HepG2 (cell line): ENCODE results near the gene PP2D1. TPM values are rescaled to one million over a fixed set of nuclear protein-coding genes. Genes with fewer than 3 reads are reported as not detected.

Source experiments
- ATAC-seq: fragments of 200-7000 bp; cut with Tn5 transposase; 3 replicates; pipeline ENCODE4 v1.9.1; 2020; ENCODE audit warnings: mild to moderate bottlenecking, moderate library complexity
- BruUV-seq: library from RNA; stranded (reverse); fragments of 400-500 nt; replicated peaks from 2 replicates; lab custom pipeline; 2021; lab: Mats Ljungman, UMichigan
- CTCF ChIA-PET: fragments of 300-600 bp; formaldehyde crosslinking; extraction: SDS; loops from one replicate; lab custom pipeline; 2021; ENCODE audit warnings: low total read pairs, inconsistent platforms, low intra/inter-chr PET ratio; lab: Yijun Ruan, JAX
- POLR2A ChIA-PET: fragments of 350-600 bp; sonication (Branson Sonifier 250); formaldehyde crosslinking; loops from one replicate; lab custom pipeline; 2020; ENCODE audit warnings: antibody characterized with exemption, inconsistent platforms; lab: Yijun Ruan, JAX
- DNase-seq: peaks from one replicate; pipeline ENCODE4 v3.0.0-alpha.2; 2015; ENCODE audit warnings: low spot score
- FAIRE-seq: peaks from 3 replicates; lab custom pipeline; 2011; peaks lifted over from hg19 to GRCh38; lab: Jason Lieb, UNC
- H2AFZ ChIP-seq: one replicate; pipeline ENCODE4 v1.6.1; 2011; ENCODE audit warnings: low read length, inconsistent platforms
- H3K27ac ChIP-seq: fragments of 300-600 bp; 3 replicates; pipeline ENCODE4 v1.8.0; 2011; ENCODE audit warnings: mixed run types, mild to moderate bottlenecking, mixed read lengths, low read length, inconsistent platforms; ENCODE audit not compliant: insufficient read depth; ENCODE audit errors: extremely low read length
- H3K27me3 ChIP-seq, 2 experiments: fragments of 200-600 bp in 1 of 2; 2 replicates in 1 of 2; 3 replicates in 1 of 2; pipeline versions ENCODE4 v1.6.0 to v1.8.0; 2011; ENCODE audit warnings: low read length in 2 of 2, mild to moderate bottlenecking in 2 of 2, moderate library complexity in 2 of 2, inconsistent platforms in 1 of 2; ENCODE audit not compliant: insufficient read depth in 2 of 2, control insufficient read depth in 1 of 2
- H3K36me3 ChIP-seq, 2 experiments: fragments of 200-600 bp in 1 of 2; replicated peaks in 1 of 2; 2 replicates in 1 of 2; 3 replicates in 1 of 2; pipeline versions ENCODE4 v1.5.1 to v1.8.0; 2011; ENCODE audit warnings: low read length in 2 of 2, inconsistent platforms in 1 of 2; ENCODE audit not compliant: insufficient read depth in 2 of 2, control insufficient read depth in 1 of 2
- H3K4me1 ChIP-seq: 2 replicates; pipeline ENCODE4 v1.5.1; 2012; ENCODE audit warnings: low read length, inconsistent platforms; ENCODE audit not compliant: insufficient read depth
- H3K4me2 ChIP-seq: 2 replicates; pipeline ENCODE4 v1.6.0; 2011; ENCODE audit warnings: low read depth, low read length, inconsistent platforms
- H3K4me3 ChIP-seq, 3 experiments: fragments of 200-600 bp in 1 of 3; sonication (generic), shearing (Covaris generic) in 1 of 3; replicated peaks in 1 of 3; 2 replicates each; pipeline ENCODE4 v1.5.1; 2011 to 2016; ENCODE audit warnings: low read length in 3 of 3, inconsistent platforms in 2 of 3, low read depth in 2 of 3, mild to moderate bottlenecking in 2 of 3, control low read depth in 1 of 3, mixed read lengths in 1 of 3; ENCODE audit not compliant: insufficient read depth in 1 of 3
- H3K79me2 ChIP-seq: one replicate; pipeline ENCODE4 v1.6.1; 2011; ENCODE audit warnings: low read length, inconsistent platforms; ENCODE audit not compliant: insufficient read depth
- H3K9ac ChIP-seq: 2 replicates; pipeline ENCODE4 v1.6.0; 2011; ENCODE audit warnings: mild to moderate bottlenecking, low read depth, low read length, inconsistent platforms; ENCODE audit not compliant: insufficient read depth
- H3K9me3 ChIP-seq: 2 replicates; pipeline ENCODE4 v1.5.1; 2012; ENCODE audit warnings: mild to moderate bottlenecking, low read length
- H4K20me1 ChIP-seq: 2 replicates; pipeline ENCODE4 v1.6.0; 2011; ENCODE audit warnings: inconsistent platforms, mild to moderate bottlenecking, low read length, moderate library complexity; ENCODE audit not compliant: insufficient read depth
- ARID2 ChIP-seq: sonication (generic); formaldehyde crosslinking; IDR thresholded peaks from 2 replicates; pipeline ENCODE4 v1.8.1; 2022; ENCODE audit warnings: mild to moderate bottlenecking, missing genetic modification reagents, borderline replicate concordance
- EHMT2 ChIP-seq: fragments of 200-600 bp; sonication (generic); IDR thresholded peaks from 2 replicates; pipeline ENCODE4 v1.7.0; 2017; ENCODE audit warnings: antibody characterized with exemption, low read depth, low read length, borderline replicate concordance
- NFIC ChIP-seq: IDR thresholded peaks from 2 replicates; pipeline ENCODE4 v1.6.1; 2012; ENCODE audit warnings: mild to moderate bottlenecking, low read length, inconsistent platforms
- NPAS2 ChIP-seq: sonication (generic); formaldehyde crosslinking; IDR thresholded peaks from 2 replicates; pipeline ENCODE4 v1.8.0; 2022; ENCODE audit warnings: mild to moderate bottlenecking, missing genetic modification reagents, borderline replicate concordance
- SIN3A ChIP-seq: IDR thresholded peaks from 2 replicates; pipeline ENCODE4 v1.6.1; 2011; ENCODE audit warnings: low read depth, mild to moderate bottlenecking, control low read depth, low read length, borderline replicate concordance
- YEATS4 ChIP-seq: sonication (generic); formaldehyde crosslinking; IDR thresholded peaks from 2 replicates; pipeline ENCODE4 v1.4.0; 2020; ENCODE audit warnings: missing genetic modification reagents, borderline replicate concordance
- ZBTB38 ChIP-seq: sonication (generic); formaldehyde crosslinking; IDR thresholded peaks from 2 replicates; pipeline ENCODE4 v1.5.1; 2020; ENCODE audit warnings: mild to moderate bottlenecking, missing genetic modification reagents
- ZEB1 ChIP-seq: IDR thresholded peaks from 2 replicates; pipeline ENCODE4 v1.6.1; 2012; ENCODE audit warnings: mild to moderate bottlenecking, low read depth, inconsistent platforms; ENCODE audit not compliant: insufficient replicate concordance
- ZNF136 ChIP-seq: sonication (generic); formaldehyde crosslinking; IDR thresholded peaks from 2 replicates; pipeline ENCODE4 v1.8.1; 2022; ENCODE audit warnings: low read depth, mild to moderate bottlenecking, moderate library complexity, missing genetic modification reagents
- ZNF24 ChIP-seq: fragments of 450-650 bp; IDR thresholded peaks from 2 replicates; pipeline ENCODE4 v1.6.1; 2017; ENCODE audit warnings: antibody characterized with exemption, mild to moderate bottlenecking
- ZNF256 ChIP-seq: sonication (generic); formaldehyde crosslinking; conservative IDR thresholded peaks from 2 replicates; pipeline ENCODE4 v1.4.0; 2020; ENCODE audit warnings: missing genetic modification reagents
- ZNF33B ChIP-seq: sonication (generic); formaldehyde crosslinking; IDR thresholded peaks from 2 replicates; pipeline ENCODE4 v1.5.1; 2020; ENCODE audit warnings: mild to moderate bottlenecking, missing genetic modification reagents
- ZNF383 ChIP-seq: sonication (generic); formaldehyde crosslinking; IDR thresholded peaks from 2 replicates; pipeline ENCODE4 v1.4.0; 2020; ENCODE audit warnings: missing genetic modification reagents, mild to moderate bottlenecking, borderline replicate concordance
- ZNF556 ChIP-seq: sonication (generic); formaldehyde crosslinking; IDR thresholded peaks from 2 replicates; pipeline ENCODE4 v1.4.0; 2020; ENCODE audit warnings: mild to moderate bottlenecking, missing genetic modification reagents, borderline replicate concordance
- ZNF709 ChIP-seq: sonication (generic); formaldehyde crosslinking; IDR thresholded peaks from 2 replicates; pipeline ENCODE4 v1.5.0; 2020; ENCODE audit warnings: mild to moderate bottlenecking, missing genetic modification reagents
- ZNF746 ChIP-seq: sonication (generic); formaldehyde crosslinking; IDR thresholded peaks from 2 replicates; pipeline ENCODE4 v1.8.0; 2022; ENCODE audit warnings: mild to moderate bottlenecking, missing genetic modification reagents
- ZNF784 ChIP-seq: sonication (generic); formaldehyde crosslinking; IDR thresholded peaks from 2 replicates; pipeline ENCODE4 v1.5.1; 2020; ENCODE audit warnings: missing genetic modification reagents, mild to moderate bottlenecking, borderline replicate concordance
- ZSCAN5A ChIP-seq: sonication (generic); formaldehyde crosslinking; IDR thresholded peaks from 2 replicates; pipeline ENCODE4 v1.8.0; 2022; ENCODE audit warnings: mild to moderate bottlenecking, missing genetic modification reagents, borderline replicate concordance
- WGBS: methylation state at CpG from one replicate; pipeline ENCODE4 v1.1.6; 2017; ENCODE audit warnings: low lambda C conversion rate; 5-methylcytosine and 5-hydroxymethylcytosine counted together
- in situ Hi-C: cut with HindIII; loops from 2 replicates; pipeline ENCODE4 v1.10.0; 2017; ENCODE audit warnings: low pct_unique_long_range_greater_than_20kb; ENCODE audit not compliant: extremely low pct_ligation_motif_present
- intact Hi-C: fragments of 100-400 bp; cut with micrococcal nuclease; formaldehyde crosslinking; loops from one replicate; pipeline ENCODE4 v1.10.0; 2022; ENCODE audit not compliant: unreplicated experiment
- polyA plus RNA-seq, 8 experiments: library from polyadenylated mRNA; depleted of rRNA in 3 of 8; stranded (reverse) in 7 of 8; unstranded in 1 of 8; fragments of >200 nt; fragmentation: Illumina TruSeq in 4 of 8; extraction: Trizol in 4 of 8; gene quantifications; 2 replicates each; pipeline versions ENCODE4 v1.2.1 to v1.2.3, GENCODE V29; 2011 to 2016; ENCODE audit warnings: low read depth in 4 of 8, missing spikeins in 1 of 8, mixed read lengths in 1 of 8; ENCODE audit not compliant: insufficient read depth in 1 of 8
- total RNA-seq, 5 experiments: library from RNA; depleted of rRNA; stranded (reverse); fragments of >200 nt; fragmentation: Illumina TruSeq; extraction: Trizol; gene quantifications; 2 replicates each; pipeline ENCODE4 v1.2.3, GENCODE V29; 2016; ENCODE audit warnings: low read depth in 1 of 5

The PP2D1 gene
- total and polyA plus RNA-seq, 2 of the 13 experiments (the other 11 are each of a cell fraction or from before 2014, with no cell fraction given) = not detected

GRCh38 chr3:19946832-19947548 is 65.1 kb downstream of the PP2D1 start, which contains the start of gene RAB5A (continued):
- TF ChIP-seq YEATS4 (CRISPR knock-in tag) (peak; percentile 92), ZNF136 (no peak), SIN3A (peak; percentile 39; the same call in 1 of the 2 replicates)

GRCh38 chr3:19945969-19946831 is 65.9 kb downstream of the PP2D1 start:
- BruUV-seq = TSS peak; percentile 95
- TF ChIP-seq ARID2 (CRISPR knock-in tag) (peak; percentile 38; the same call in 1 of the 2 replicates), ZSCAN5A (CRISPR knock-in tag) (no peak), ZNF24 (no peak), NPAS2 (no peak), EHMT2 (peak; percentile 49; the same call in 1 of the 2 replicates), ZNF784 (CRISPR knock-in tag) (0 out of 2 replicates have a peak, but pooled peaks have one; percentile 10), ZNF709 (CRISPR knock-in tag) (no peak), ZNF383 (CRISPR knock-in tag) (peak; percentile 65; the same call in 1 of the 2 replicates), ZEB1 (peak; percentile 2), ZNF746 (CRISPR knock-in tag) (no peak), ZNF256 (CRISPR knock-in tag) (0 out of 2 replicates have a peak, but pooled peaks have one; percentile 49), NFIC (0 out of 2 replicates have a peak, but pooled peaks have one; percentile 53), ZNF33B (CRISPR knock-in tag) (peak; percentile 71; the same call in 1 of the 2 replicates), ZNF556 (CRISPR knock-in tag) (peak; percentile 23; the same call in 1 of the 2 replicates), ZBTB38 (CRISPR knock-in tag) (peak; percentile 24; the same call in 1 of the 2 replicates)

More at GRCh38 chr3:19945969-19946831, 65.9 kb downstream of the PP2D1 start:
- H3K4me2 ChIP-seq = peak overlapping the region; percentile 81
- H3K79me2 ChIP-seq = peaks cover 44% of the 10 kb centered on the region
- no peak overlapping the region for H2AFZ ChIP-seq
- H3K9me3 ChIP-seq = no peaks in the 10 kb centered on the region
- H4K20me1 ChIP-seq = peaks cover 27% of the 10 kb centered on the region
- peak overlapping the region; percentile 73 to 98 (median 90) for H3K4me3 ChIP-seq
- peaks cover 0 to 6% of the 10 kb centered on the region in 2 experiments; a peak in 1 of 5 replicates for H3K36me3 ChIP-seq
- ATAC-seq (peak; percentile 21), DNase-seq (no peak), FAIRE-seq (no peak)
- H3K27me3 ChIP-seq = no peaks in the 10 kb centered on the region; a peak in 1 of 5 replicates
- H3K9ac ChIP-seq = peak overlapping the region; percentile 94
- peak overlapping the region; percentile 88 for H3K27ac ChIP-seq
- POLR2A ChIA-PET = interaction anchor here (1.1 kb wide), 1 partner anchor 95 kb away, joined by 3 read pairs; the partner anchor contains the start of gene KAT2B
- CTCF ChIA-PET = no interaction called here
- intact Hi-C loops = loop anchor here (2.0 to 10.0 kb wide), 3 partner anchors 95 to 376 kb away; partner anchors contain the start of genes KAT2B and SGO1
- in situ Hi-C loops = no loop called here
- H3K4me1 ChIP-seq = peaks cover 29% of the 10 kb centered on the region
- 50% methylated on average over 25 of the region's 26 CpGs for WGBS
